OCI-LY1 (cell line): Measurements from ENCODE around the gene CXorf66.
"Not testable (repeated sequence)": the region's sequence is repeated elsewhere in the genome, so short reads cannot be mapped to it uniquely, and the experiment has no call there.

Source experiments
- H2AFZ ChIP-seq: fragments of 200-600 bp; sonication (generic), shearing (Covaris generic); 2 replicates; pipeline ENCODE4 v1.6.0; 2014; ENCODE audit warnings: antibody characterized with exemption, mild to moderate bottlenecking, low read length
- H3F3A ChIP-seq: fragments of 200-600 bp; sonication (generic), shearing (Covaris generic); 2 replicates; pipeline ENCODE4 v1.6.0; 2014; ENCODE audit warnings: mild to moderate bottlenecking, antibody characterized with exemption, low read length, moderate library complexity; ENCODE audit not compliant: insufficient read depth
- H3K27ac ChIP-seq: fragments of 200-600 bp; sonication (generic); 2 replicates; pipeline ENCODE4 v1.5.1; 2014; ENCODE audit warnings: low read length, mixed run types, mild to moderate bottlenecking, low read depth; ENCODE audit not compliant: poor library complexity, severe bottlenecking
- H3K27me3 ChIP-seq: fragments of 200-600 bp; sonication (generic); 2 replicates; pipeline ENCODE4 v1.6.0; 2014; ENCODE audit warnings: antibody characterized with exemption, mild to moderate bottlenecking, low read length, moderate library complexity; ENCODE audit not compliant: insufficient read depth
- H3K36me3 ChIP-seq: fragments of 200-600 bp; sonication (generic); 2 replicates; pipeline ENCODE4 v1.6.1; 2014; ENCODE audit warnings: mild to moderate bottlenecking, antibody characterized with exemption, low read length, moderate library complexity, mixed read lengths; ENCODE audit not compliant: insufficient read depth
- H3K4me1 ChIP-seq: fragments of 200-600 bp; sonication (generic); 2 replicates; pipeline ENCODE4 v1.5.1; 2014; ENCODE audit warnings: mild to moderate bottlenecking, low read length, moderate library complexity; ENCODE audit not compliant: insufficient read depth, severe bottlenecking
- H3K4me2 ChIP-seq: fragments of 200-600 bp; sonication (generic), shearing (Covaris generic); 2 replicates; pipeline ENCODE4 v1.6.1; 2014; ENCODE audit warnings: low read length
- H3K4me3 ChIP-seq: fragments of 200-600 bp; sonication (generic); 2 replicates; pipeline ENCODE4 v1.5.1; 2014; ENCODE audit warnings: low read length, low read depth, mild to moderate bottlenecking, mixed read lengths; ENCODE audit not compliant: poor library complexity, severe bottlenecking
- H3K79me2 ChIP-seq: fragments of 200-600 bp; shearing (Covaris generic); 2 replicates; pipeline ENCODE4 v1.6.1; 2016; ENCODE audit warnings: mixed run types, low read length, mixed read lengths; ENCODE audit not compliant: insufficient read depth
- H3K9ac ChIP-seq: fragments of 200-600 bp; sonication (generic), shearing (Covaris generic); 2 replicates; pipeline ENCODE4 v1.6.1; 2014; ENCODE audit warnings: mild to moderate bottlenecking, low read length, mixed read lengths
- H3K9me2 ChIP-seq: fragments of 200-600 bp; sonication (generic), shearing (Covaris generic); 2 replicates; pipeline ENCODE4 v1.6.1; 2014; ENCODE audit warnings: low read depth, mild to moderate bottlenecking, low read length, mixed read lengths
- H3K9me3 ChIP-seq: fragments of 200-600 bp; shearing (Covaris generic); 2 replicates; pipeline ENCODE4 v1.6.1; 2014; ENCODE audit warnings: low read length, mixed read lengths
- H4K20me1 ChIP-seq: fragments of 200-600 bp; sonication (generic), shearing (Covaris generic); 2 replicates; pipeline ENCODE4 v1.6.0; 2016; ENCODE audit warnings: mild to moderate bottlenecking, low read length; ENCODE audit not compliant: insufficient read depth
- CTCF ChIP-seq: fragments of 200-600 bp; sonication (generic), shearing (Covaris generic); IDR thresholded peaks from 2 replicates; pipeline ENCODE4 v1.5.1; 2017; ENCODE audit warnings: mild to moderate bottlenecking, antibody characterized with exemption, low read length, moderate library complexity, mixed read lengths
- EZH2 ChIP-seq: fragments of 200-600 bp; sonication (generic), shearing (Covaris generic); IDR thresholded peaks from 2 replicates; pipeline ENCODE4 v1.8.0; 2017; ENCODE audit warnings: borderline replicate concordance, mixed run types, mild to moderate bottlenecking, antibody characterized with exemption, low read length, moderate library complexity, mixed read lengths

The CXorf66 gene

GRCh38 chrX:139924069-139924695, 41.1 kb downstream of the CXorf66 start:
- no peak overlapping the region for H3K9ac ChIP-seq
- peaks cover 50% of the 10 kb centered on the region for H3K79me2 ChIP-seq
- no peaks in the 10 kb centered on the region for H3K27me3 ChIP-seq
- no peaks in the 10 kb centered on the region for H3K9me2 ChIP-seq
- TF ChIP-seq CTCF (no peak), EZH2 (no peak)
- no peak overlapping the region for H3K27ac ChIP-seq
- no peaks in the 10 kb centered on the region for H3F3A ChIP-seq
- peaks cover 17% of the 10 kb centered on the region for H3K4me1 ChIP-seq
- H2AFZ ChIP-seq = no peak overlapping the region
- 0 out of 2 replicates have a peak, but pooled peaks cover 7% of the 10 kb centered on the region for H3K36me3 ChIP-seq
- no peaks in the 10 kb centered on the region for H4K20me1 ChIP-seq
- H3K9me3 ChIP-seq = no peaks in the 10 kb centered on the region
- no peak overlapping the region for H3K4me2 ChIP-seq
- H3K4me3 ChIP-seq = no peak overlapping the region

GRCh38 chrX:139921142-139921541, 44.2 kb downstream of the CXorf66 start:
- not testable (repeated sequence) for H3K9me2 ChIP-seq, H3F3A ChIP-seq, H3K4me3 ChIP-seq, H3K36me3 ChIP-seq, H2AFZ ChIP-seq, H3K9me3 ChIP-seq, H3K27me3 ChIP-seq, H3K4me1 ChIP-seq, H3K27ac ChIP-seq, H3K9ac ChIP-seq, H4K20me1 ChIP-seq, H3K4me2 ChIP-seq
- H3K79me2 ChIP-seq = peaks cover 28% of the 10 kb centered on the region

GRCh38 chrX:139920316-139920715, 45.0 kb downstream of the CXorf66 start:
- Histone ChIP-seq H3K9me2 (no peaks in the 10 kb centered on the region), H3K4me3 (no peak overlapping the region), H3K9me3 (no peaks in the 10 kb centered on the region), H4K20me1 (no peaks in the 10 kb centered on the region), H3K27me3 (no peaks in the 10 kb centered on the region), H3K4me2 (no peak overlapping the region), H3K4me1 (peaks cover 7% of the 10 kb centered on the region), H3K36me3 (0 out of 2 replicates have a peak, but pooled peaks cover 7% of the 10 kb centered on the region), H3K9ac (no peak overlapping the region), H3K27ac (no peak overlapping the region), H2AFZ (no peak overlapping the region), H3F3A (no peaks in the 10 kb centered on the region), H3K79me2 (peaks cover 21% of the 10 kb centered on the region)
- TF ChIP-seq CTCF = no peak
- TF ChIP-seq EZH2 = no peak

GRCh38 chrX:139914421-139914820, 50.9 kb downstream of the CXorf66 start:
- no peak overlapping the region for H3K27ac ChIP-seq
- H3K79me2 ChIP-seq = no peaks in the 10 kb centered on the region

More at GRCh38 chrX:139914421-139914820, 50.9 kb downstream of the CXorf66 start:
- no peak overlapping the region for H2AFZ ChIP-seq
- H3K9ac ChIP-seq = no peak overlapping the region
- H3K27me3 ChIP-seq = no peaks in the 10 kb centered on the region
- H3K4me3 ChIP-seq = no peak overlapping the region
- no peaks in the 10 kb centered on the region for H4K20me1 ChIP-seq
- H3F3A ChIP-seq = no peaks in the 10 kb centered on the region
- no peaks in the 10 kb centered on the region for H3K36me3 ChIP-seq
- no peaks in the 10 kb centered on the region for H3K9me3 ChIP-seq
- TF ChIP-seq EZH2 = no peak
- TF ChIP-seq CTCF = no peak
- no peaks in the 10 kb centered on the region for H3K9me2 ChIP-seq
- no peak overlapping the region for H3K4me2 ChIP-seq
- H3K4me1 ChIP-seq = no peaks in the 10 kb centered on the region
